ENCODE data around the gene PPP2R3A.

DNA sequence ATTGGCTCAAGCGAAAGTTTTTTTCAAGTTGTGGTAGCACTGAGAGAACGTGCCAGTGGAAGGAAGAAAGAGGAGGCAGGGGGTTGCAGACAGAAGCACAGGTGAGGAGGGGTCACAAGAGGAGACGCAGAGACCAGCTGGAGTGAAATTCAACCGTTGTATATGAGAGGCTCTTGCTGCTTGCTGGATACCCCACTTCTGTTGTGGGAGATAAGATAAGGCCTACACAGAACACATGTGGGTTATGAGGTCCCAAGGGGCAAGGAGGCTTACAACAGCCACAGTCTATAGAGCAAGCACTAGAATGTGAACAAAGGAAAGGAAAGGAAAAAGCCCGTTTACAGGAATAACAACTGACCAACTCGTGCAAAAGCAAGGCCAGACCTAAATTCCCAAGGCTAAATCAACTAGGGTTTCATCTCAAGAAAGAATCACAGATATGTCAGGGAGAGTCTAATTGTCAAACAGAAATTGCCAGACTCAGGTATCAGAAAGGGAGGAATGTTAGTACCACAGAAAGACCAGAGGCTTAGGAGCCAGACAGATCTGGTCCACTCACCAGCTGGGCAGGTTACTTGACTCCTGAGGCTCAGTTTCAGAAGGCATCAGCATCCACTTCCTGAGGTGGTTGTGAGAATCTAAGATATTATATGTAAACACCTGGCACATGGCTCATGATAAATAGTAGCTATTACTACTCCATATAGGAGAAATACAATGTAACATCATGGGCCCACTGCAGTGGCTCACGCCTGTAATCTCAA, 169.7 kb downstream of the PPP2R3A start:
- TF ChIP-seq, protein P1, sequence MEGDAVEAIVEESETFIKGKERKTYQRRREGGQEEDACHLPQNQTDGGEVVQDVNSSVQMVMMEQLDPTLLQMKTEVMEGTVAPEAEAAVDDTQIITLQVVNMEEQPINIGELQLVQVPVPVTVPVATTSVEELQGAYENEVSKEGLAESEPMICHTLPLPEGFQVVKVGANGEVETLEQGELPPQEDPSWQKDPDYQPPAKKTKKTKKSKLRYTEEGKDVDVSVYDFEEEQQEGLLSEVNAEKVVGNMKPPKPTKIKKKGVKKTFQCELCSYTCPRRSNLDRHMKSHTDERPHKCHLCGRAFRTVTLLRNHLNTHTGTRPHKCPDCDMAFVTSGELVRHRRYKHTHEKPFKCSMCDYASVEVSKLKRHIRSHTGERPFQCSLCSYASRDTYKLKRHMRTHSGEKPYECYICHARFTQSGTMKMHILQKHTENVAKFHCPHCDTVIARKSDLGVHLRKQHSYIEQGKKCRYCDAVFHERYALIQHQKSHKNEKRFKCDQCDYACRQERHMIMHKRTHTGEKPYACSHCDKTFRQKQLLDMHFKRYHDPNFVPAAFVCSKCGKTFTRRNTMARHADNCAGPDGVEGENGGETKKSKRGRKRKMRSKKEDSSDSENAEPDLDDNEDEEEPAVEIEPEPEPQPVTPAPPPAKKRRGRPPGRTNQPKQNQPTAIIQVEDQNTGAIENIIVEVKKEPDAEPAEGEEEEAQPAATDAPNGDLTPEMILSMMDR (IDR thresholded peaks at IDR 0.05): no peak
- no peak for TF ChIP-seq EP300 (IDR thresholded peaks at IDR 0.05)
